Adrenal gland (tissue), 5 donors: ENCODE data around the gene YWHAQ.
"Not testable (repeated sequence)": the region's sequence is repeated elsewhere in the genome, so short reads cannot be mapped to it uniquely, and the experiment has no call there.

Source experiments
- POLR2A ChIP-seq, 2 donors: fragments of 450-650 bp; IDR thresholded peaks; one replicate each; pipeline ENCODE4 v1.6.1; 2017; ENCODE audit warnings: antibody characterized with exemption in 2 of 2, mild to moderate bottlenecking in 2 of 2, moderate library complexity in 1 of 2
- TF ChIP-seq, protein P1 (sequence below), 6 experiments: fragments of 450-650 bp in 4 of 6; fragments of 200-600 bp in 2 of 6; sonication (generic) in 1 of 6; IDR thresholded peaks; 1 replicate in 5 of 6; 2 replicates in 1 of 6; pipeline versions ENCODE4 v1.5.1 to v1.8.0; 2016 to 2021; ENCODE audit warnings: antibody characterized with exemption in 6 of 6, mild to moderate bottlenecking in 2 of 6, moderate library complexity in 1 of 6
- donor health status: DM: no; HTN: no; CAD: no.

DNA sequence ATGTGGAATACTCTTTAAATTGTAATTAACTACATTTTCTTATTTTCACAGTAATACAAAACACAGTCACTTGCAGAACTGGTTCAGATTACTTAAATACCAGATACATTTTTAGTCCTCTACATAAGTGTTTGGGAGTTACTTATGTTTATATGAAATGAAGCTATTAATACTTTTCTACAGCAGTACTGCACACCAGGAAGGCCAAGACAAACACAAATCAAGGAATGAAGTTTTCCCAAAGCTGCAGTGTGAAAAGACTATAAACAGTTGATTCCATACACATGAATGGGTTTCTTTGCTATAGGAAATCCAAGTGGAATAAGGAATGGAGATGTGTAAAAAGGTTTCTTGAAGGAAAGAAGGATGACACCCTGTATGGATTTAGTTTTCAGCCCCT lies 45.9 kb downstream of the YWHAQ start:
- TF ChIP-seq, protein P1, sequence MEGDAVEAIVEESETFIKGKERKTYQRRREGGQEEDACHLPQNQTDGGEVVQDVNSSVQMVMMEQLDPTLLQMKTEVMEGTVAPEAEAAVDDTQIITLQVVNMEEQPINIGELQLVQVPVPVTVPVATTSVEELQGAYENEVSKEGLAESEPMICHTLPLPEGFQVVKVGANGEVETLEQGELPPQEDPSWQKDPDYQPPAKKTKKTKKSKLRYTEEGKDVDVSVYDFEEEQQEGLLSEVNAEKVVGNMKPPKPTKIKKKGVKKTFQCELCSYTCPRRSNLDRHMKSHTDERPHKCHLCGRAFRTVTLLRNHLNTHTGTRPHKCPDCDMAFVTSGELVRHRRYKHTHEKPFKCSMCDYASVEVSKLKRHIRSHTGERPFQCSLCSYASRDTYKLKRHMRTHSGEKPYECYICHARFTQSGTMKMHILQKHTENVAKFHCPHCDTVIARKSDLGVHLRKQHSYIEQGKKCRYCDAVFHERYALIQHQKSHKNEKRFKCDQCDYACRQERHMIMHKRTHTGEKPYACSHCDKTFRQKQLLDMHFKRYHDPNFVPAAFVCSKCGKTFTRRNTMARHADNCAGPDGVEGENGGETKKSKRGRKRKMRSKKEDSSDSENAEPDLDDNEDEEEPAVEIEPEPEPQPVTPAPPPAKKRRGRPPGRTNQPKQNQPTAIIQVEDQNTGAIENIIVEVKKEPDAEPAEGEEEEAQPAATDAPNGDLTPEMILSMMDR (IDR thresholded peaks at IDR 0.05): not testable (repeated sequence)
- not testable (repeated sequence) for TF ChIP-seq POLR2A (IDR thresholded peaks at IDR 0.05)
